Amygdala (tissue), 56 donors: ENCODE results near the gene DUSP12.

Experiments used
- DNase-seq, 56 donors: peaks; one replicate each; lab custom pipeline; 2025; lab: John Stamatoyannopoulos, UW

The DUSP12 gene

GRCh38 chr1:161726473-161727255 is 22.9 kb upstream of the DUSP12 start:
- peak in 48 of 56 donors; percentile 25 to 80 (median 60) for DNase-seq

- peak in 7 of 56 donors; percentile 13 to 51 (median 42) for DNase-seq
These were observed 22.2 kb upstream of the DUSP12 start for GRCh38 chr1:161727256-161727924.

GRCh38 chr1:161728376-161729226 is 21.0 kb upstream of the DUSP12 start:
- no peak for DNase-seq

- no peak for DNase-seq
These were observed 19.5 kb upstream of the DUSP12 start for GRCh38 chr1:161730050-161730564.

GRCh38 chr1:161731241-161731640 is 18.3 kb upstream of the DUSP12 start:
- no peak for DNase-seq

- DNase-seq = no peak
These were observed 17.4 kb upstream of the DUSP12 start for GRCh38 chr1:161731981-161732718.

GRCh38 chr1:161733526-161733925 is 16.1 kb upstream of the DUSP12 start:
- DNase-seq = no peak

- no peak for DNase-seq
These were observed 13.7 kb upstream of the DUSP12 start for GRCh38 chr1:161735837-161736236.

GRCh38 chr1:161736335-161736969 is 13.1 kb upstream of the DUSP12 start:
- DNase-seq = no peak

GRCh38 chr1:161737625-161738024 is 12.0 kb upstream of the DUSP12 start:
- no peak for DNase-seq

- peak in 16 of 56 donors; percentile 2 to 44 (median 19) for DNase-seq
These were observed 10.8 kb upstream of the DUSP12 start for GRCh38 chr1:161738627-161739287.

GRCh38 chr1:161739865-161740566 is 9.6 kb upstream of the DUSP12 start:
- DNase-seq = peak in 11 of 56 donors; percentile 2 to 35 (median 7)

- no peak for DNase-seq
These were observed 8.7 kb upstream of the DUSP12 start for GRCh38 chr1:161740921-161741320.

GRCh38 chr1:161743231-161743630 is 6.4 kb upstream of the DUSP12 start:
- no peak for DNase-seq

- no peak for DNase-seq
These were observed 1.8 kb upstream of the DUSP12 start for GRCh38 chr1:161747801-161748200.

GRCh38 chr1:161763522-161764098 is 14.0 kb downstream of the DUSP12 start:
- DNase-seq = no peak

- peak; percentile 8 to 90 (median 73) for DNase-seq
These were observed 16.8 kb downstream of the DUSP12 start, which contains the start of gene ATF6 for GRCh38 chr1:161766102-161766981. ATF6 (plus strand) TSS chr1:161766320; CDS start chr1:161766361, 41 bp downstream.
